Suprapubic skin (tissue), 4 donors: ENCODE measurements around the gene HNRNPH1. TPM values are rescaled to one million over a fixed set of nuclear protein-coding genes. Genes with fewer than 3 reads are reported as not detected.
"Not testable (repeated sequence)": the region's sequence is repeated elsewhere in the genome, so short reads cannot be mapped to it uniquely, and the experiment has no call there.

Source experiments
- DNase-seq, 2 donors: peaks; one replicate each; pipeline ENCODE4 v3.0.0-alpha.2; 2019; ENCODE audit warnings: low spot score in 2 of 2
- H3K27ac ChIP-seq: fragments of 200-600 bp; sonication (generic); one replicate; pipeline ENCODE4 v1.5.1; 2019
- H3K27me3 ChIP-seq: fragments of 200-600 bp; sonication (generic); one replicate; pipeline ENCODE4 v1.5.1; 2019
- H3K36me3 ChIP-seq: fragments of 200-600 bp; sonication (generic); one replicate; pipeline ENCODE4 v1.5.1; 2019
- H3K4me1 ChIP-seq: fragments of 200-600 bp; sonication (generic); one replicate; pipeline ENCODE4 v1.5.1; 2019
- H3K4me3 ChIP-seq: fragments of 200-600 bp; sonication (generic); one replicate; pipeline ENCODE4 v1.5.1; 2019; ENCODE audit warnings: mild to moderate bottlenecking
- H3K9me3 ChIP-seq: fragments of 200-600 bp; sonication (generic); one replicate; pipeline ENCODE4 v1.5.1; 2019
- CTCF ChIP-seq, 2 donors: fragments of 200-600 bp in 1 of 2; fragments of 450-650 bp in 1 of 2; sonication (generic) in 1 of 2; IDR thresholded peaks; one replicate each; pipeline ENCODE4 v1.5.1; 2016 to 2019; ENCODE audit warnings: antibody characterized with exemption in 2 of 2, mild to moderate bottlenecking in 1 of 2, moderate library complexity in 1 of 2
- EP300 ChIP-seq: sonication (generic); formaldehyde crosslinking; IDR thresholded peaks from one replicate; pipeline ENCODE4 v1.6.1; 2017; ENCODE audit warnings: antibody characterized with exemption
- POLR2A ChIP-seq, 2 donors: fragments of 450-650 bp; IDR thresholded peaks; one replicate each; pipeline ENCODE4 v1.6.1; 2017; ENCODE audit warnings: antibody characterized with exemption in 2 of 2, mild to moderate bottlenecking in 2 of 2, moderate library complexity in 2 of 2
- POLR2AphosphoS5 ChIP-seq, 3 donors: sonication (generic); formaldehyde crosslinking; IDR thresholded peaks; one replicate each; pipeline ENCODE4 v1.6.1; 2017; ENCODE audit warnings: antibody characterized with exemption in 3 of 3
- WGBS: methylation state at CpG from one replicate; pipeline ENCODE4 v1.1.5; 2018; 5-methylcytosine and 5-hydroxymethylcytosine counted together
- total RNA-seq, 4 donors: library from RNA; depleted of rRNA; stranded (reverse); fragments of >200 nt; gene quantifications; one replicate each; pipeline ENCODE4 v1.1.0, GENCODE V29; 2016

HNRNPH1 gene
- total RNA-seq, 4 donors from 2014 or later = 260 to 868 (median 295) TPM

- Histone ChIP-seq H3K27ac (no peak overlapping the region), H3K36me3 (no peaks in the 10 kb centered on the region), H3K27me3 (no peaks in the 10 kb centered on the region), H3K4me3 (no peak overlapping the region), H3K9me3 (no peaks in the 10 kb centered on the region), H3K4me1 (no peaks in the 10 kb centered on the region)
- WGBS = 87% methylated on average over 9 of the region's 9 CpGs
- TF ChIP-seq EP300 = no peak
- no peak for DNase-seq
Measured at GRCh38 chr5:179648410-179648809, 24.9 kb upstream of the HNRNPH1 start.

GRCh38 chr5:179644766-179645165 lies 21.3 kb upstream of the HNRNPH1 start:
- not testable (repeated sequence) for DNase-seq, H3K4me1 ChIP-seq, H3K9me3 ChIP-seq, H3K4me3 ChIP-seq, H3K36me3 ChIP-seq, H3K27ac ChIP-seq, H3K27me3 ChIP-seq
- WGBS = 90% methylated on average over 4 of the region's 5 CpGs

GRCh38 chr5:179643141-179643920 lies 19.9 kb upstream of the HNRNPH1 start:
- H3K36me3 ChIP-seq, H3K27ac ChIP-seq, DNase-seq, H3K4me1 ChIP-seq, H3K27me3 ChIP-seq, H3K9me3 ChIP-seq, H3K4me3 ChIP-seq: not testable (repeated sequence)
- WGBS = 85% methylated on average over 10 of the region's 16 CpGs

GRCh38 chr5:179642626-179643025 lies 19.2 kb upstream of the HNRNPH1 start:
- H3K4me1 ChIP-seq, DNase-seq, H3K27ac ChIP-seq, H3K4me3 ChIP-seq, H3K9me3 ChIP-seq, H3K27me3 ChIP-seq, H3K36me3 ChIP-seq: not testable (repeated sequence)
- WGBS = 87% methylated on average over 5 of the region's 17 CpGs

GRCh38 chr5:179641745-179642144 lies 18.3 kb upstream of the HNRNPH1 start:
- not testable (repeated sequence) for H3K4me1 ChIP-seq, DNase-seq, H3K9me3 ChIP-seq, H3K4me3 ChIP-seq, H3K36me3 ChIP-seq, H3K27ac ChIP-seq, H3K27me3 ChIP-seq
- no CpG with 5 or more reads among the region's 4 CpGs for WGBS

- 66% methylated on average over 11 of the region's 11 CpGs for WGBS
- not testable (repeated sequence) for H3K4me3 ChIP-seq, H3K36me3 ChIP-seq, H3K9me3 ChIP-seq, H3K27ac ChIP-seq, H3K27me3 ChIP-seq, H3K4me1 ChIP-seq
- peak in 1 of 2 donors; percentile 17 for DNase-seq
Measured at GRCh38 chr5:179639296-179639695, 15.8 kb upstream of the HNRNPH1 start.

- not testable (repeated sequence) for H3K27ac ChIP-seq, H3K27me3 ChIP-seq, H3K4me1 ChIP-seq, H3K36me3 ChIP-seq, H3K9me3 ChIP-seq
- peak overlapping the region; percentile 34 for H3K4me3 ChIP-seq
- DNase-seq = peak in 1 of 2 donors; percentile 12
- no CpG with 5 or more reads among the region's 49 CpGs for WGBS
Measured at GRCh38 chr5:179634370-179635172, 11.1 kb upstream of the HNRNPH1 start.

- H3K27ac ChIP-seq, H3K9me3 ChIP-seq, H3K4me1 ChIP-seq, H3K36me3 ChIP-seq, H3K27me3 ChIP-seq: not testable (repeated sequence)
- peak; percentile 40 to 51 for DNase-seq
- H3K4me3 ChIP-seq = peak overlapping the region; percentile 38
- 55% methylated on average over 19 of the region's 38 CpGs for WGBS
Measured at GRCh38 chr5:179633501-179634369, 10.3 kb upstream of the HNRNPH1 start.

- Histone ChIP-seq H3K27me3 (no peaks in the 10 kb centered on the region), H3K4me3 (peak overlapping the region; percentile 76), H3K27ac (peak overlapping the region; percentile 97), H3K4me1 (peaks cover 36% of the 10 kb centered on the region), H3K9me3 (no peaks in the 10 kb centered on the region), H3K36me3 (peaks cover 20% of the 10 kb centered on the region)
- peak; percentile 49 to 58 for DNase-seq
- no peak for TF ChIP-seq EP300
- no peak for TF ChIP-seq POLR2A (IDR thresholded peaks at IDR 0.05)
- TF ChIP-seq POLR2AphosphoS5 (IDR thresholded peaks at IDR 0.05) = no peak
- TF ChIP-seq CTCF (IDR thresholded peaks at IDR 0.05) = no peak
- 78% methylated on average over 9 of the region's 9 CpGs for WGBS
Measured at GRCh38 chr5:179624841-179625271, 1.4 kb upstream of the HNRNPH1 start.
